GM19035 (cell line): ENCODE data around the gene CCDC127.
"Not testable (repeated sequence)": the region's sequence is repeated elsewhere in the genome, so short reads cannot be mapped to it uniquely, and the experiment has no call there.

Experiments used
- ATAC-seq: cut with Tn5 transposase; IDR thresholded peaks from one replicate; pipeline ENCODE4 v1.9.1; 2021; ENCODE audit not compliant: unreplicated experiment

Gene CCDC127

GRCh38 chr5:204462-204861 is 13.5 kb downstream of the CCDC127 start:
- ATAC-seq = no peak

- ATAC-seq = no peak
These were observed 14.0 kb downstream of the CCDC127 start for GRCh38 chr5:204001-204400.

- no peak for ATAC-seq
These were observed 14.6 kb downstream of the CCDC127 start for GRCh38 chr5:203246-203930.

- ATAC-seq = no peak
These were observed 16.3 kb downstream of the CCDC127 start for GRCh38 chr5:201672-202071.

- no peak for ATAC-seq
These were observed 17.0 kb downstream of the CCDC127 start for GRCh38 chr5:200985-201384.

- ATAC-seq = no peak
These were observed 17.9 kb downstream of the CCDC127 start for GRCh38 chr5:199950-200645.

GRCh38 chr5:199197-199949 is 18.6 kb downstream of the CCDC127 start:
- no peak for ATAC-seq

- ATAC-seq = no peak
These were observed 19.3 kb downstream of the CCDC127 start for GRCh38 chr5:198516-199196.

GRCh38 chr5:197892-198489 is 20.0 kb downstream of the CCDC127 start:
- ATAC-seq = no peak

GRCh38 chr5:197031-197430 is 20.9 kb downstream of the CCDC127 start:
- ATAC-seq = not testable (repeated sequence)

- ATAC-seq = no peak
These were observed 21.6 kb downstream of the CCDC127 start for GRCh38 chr5:196350-196749.

- no peak for ATAC-seq
These were observed 22.4 kb downstream of the CCDC127 start for GRCh38 chr5:195401-196160.

- ATAC-seq = no peak
These were observed 23.2 kb downstream of the CCDC127 start for GRCh38 chr5:194603-195209.

GRCh38 chr5:194102-194501 is 23.9 kb downstream of the CCDC127 start:
- no peak for ATAC-seq

GRCh38 chr5:192970-193831 is 24.8 kb downstream of the CCDC127 start:
- no peak for ATAC-seq

- no peak for ATAC-seq
These were observed 25.3 kb downstream of the CCDC127 start for GRCh38 chr5:192691-192969.

- no peak for ATAC-seq
These were observed 25.8 kb downstream of the CCDC127 start for GRCh38 chr5:191949-192690.
